PC-9 (cell line): Measurements from ENCODE around the gene CMTM8. TPM values are rescaled to one million over a fixed set of nuclear protein-coding genes. Genes with fewer than 3 reads are reported as not detected.

Experiments used
- BruUV-seq: library from RNA; stranded (reverse); fragments of 400-500 nt; replicated peaks from 2 replicates; lab custom pipeline; 2021; lab: Mats Ljungman, UMichigan
- CTCF ChIA-PET: fragments of 300-600 bp; sonication (Branson Sonifier 250); formaldehyde crosslinking; loops from one replicate; lab custom pipeline; 2022; ENCODE audit warnings: antibody characterized with exemption; lab: Charles Lee
- POLR2A ChIA-PET: fragments of 300-600 bp; sonication (Branson Sonifier 250); formaldehyde crosslinking; loops from one replicate; lab custom pipeline; 2022; ENCODE audit warnings: antibody characterized with exemption; ENCODE audit not compliant: unreplicated experiment; lab: Charles Lee
- DNase-seq, 2 experiments: peaks; one replicate each; pipeline versions ENCODE4 v3.0.0 to v3.0.0-alpha.2; 2015 to 2022; ENCODE audit warnings: mixed read lengths in 1 of 2
- H2AFZ ChIP-seq: fragments of 200-600 bp; sonication (generic); 2 replicates; pipeline ENCODE4 v1.8.1; 2017; ENCODE audit warnings: antibody characterized with exemption
- H3F3A ChIP-seq: fragments of 200-600 bp; sonication (generic); 2 replicates; pipeline ENCODE4 v1.8.1; 2017; ENCODE audit warnings: antibody characterized with exemption, mild to moderate bottlenecking, low read depth; ENCODE audit not compliant: insufficient read depth
- H3K27ac ChIP-seq: fragments of 200-600 bp; sonication (generic); 2 replicates; pipeline ENCODE4 v1.6.1; 2016; ENCODE audit warnings: mixed run types
- H3K27me3 ChIP-seq: fragments of 200-600 bp; sonication (generic); 2 replicates; pipeline ENCODE4 v1.6.1; 2016; ENCODE audit warnings: low read depth, mixed run types; ENCODE audit not compliant: insufficient read depth
- H3K36me3 ChIP-seq: fragments of 200-600 bp; sonication (generic); 2 replicates; pipeline ENCODE4 v1.6.1; 2016; ENCODE audit warnings: low read depth, mixed run types
- H3K4me1 ChIP-seq: fragments of 200-600 bp; sonication (generic); replicated peaks from 2 replicates; pipeline ENCODE4 v1.6.1; 2016; ENCODE audit warnings: mixed run types; ENCODE audit not compliant: insufficient read depth
- H3K4me2 ChIP-seq: fragments of 200-600 bp; sonication (generic); 2 replicates; pipeline ENCODE4 v1.6.1; 2017; ENCODE audit warnings: mixed run types
- H3K4me3 ChIP-seq: fragments of 200-600 bp; sonication (generic); 2 replicates; pipeline ENCODE4 v1.6.1; 2016; ENCODE audit warnings: mixed run types
- H3K79me2 ChIP-seq: fragments of 200-600 bp; sonication (generic); 2 replicates; pipeline ENCODE4 v1.6.1; 2017; ENCODE audit warnings: low read depth, mixed run types
- H3K9me2 ChIP-seq: fragments of 200-600 bp; sonication (generic); 2 replicates; pipeline ENCODE4 v1.8.1; 2017; ENCODE audit warnings: mild to moderate bottlenecking; ENCODE audit not compliant: insufficient read depth
- H3K9me3 ChIP-seq: fragments of 200-600 bp; sonication (generic); 2 replicates; pipeline ENCODE4 v1.8.1; 2016; ENCODE audit warnings: low read depth; ENCODE audit not compliant: insufficient read depth
- H4K20me1 ChIP-seq: fragments of 200-600 bp; sonication (generic); 2 replicates; pipeline ENCODE4 v1.8.1; 2017; ENCODE audit not compliant: insufficient read depth
- CTCF ChIP-seq: fragments of 200-600 bp; sonication (generic); conservative IDR thresholded peaks from 2 replicates; pipeline ENCODE4 v1.6.1; 2017; ENCODE audit warnings: mixed run types, antibody characterized with exemption, mild to moderate bottlenecking, moderate library complexity
- EZH2 ChIP-seq: fragments of 200-600 bp; sonication (generic); IDR thresholded peaks from 2 replicates; pipeline ENCODE4 v1.8.0; 2017; ENCODE audit warnings: antibody characterized with exemption, low read depth
- intact Hi-C: fragments of 100-400 bp; cut with micrococcal nuclease; formaldehyde crosslinking; loops from one replicate; pipeline ENCODE4 v1.10.0; 2022; ENCODE audit not compliant: unreplicated experiment
- total RNA-seq: library from RNA; stranded (reverse); gene quantifications from 2 replicates; pipeline ENCODE4 v1.2.3, GENCODE V29; 2021

The CMTM8 gene
- total RNA-seq, 1 experiment from 2014 or later = 17.8 TPM

- no peaks in the 10 kb centered on the region for H4K20me1 ChIP-seq
- H3F3A ChIP-seq = no peaks in the 10 kb centered on the region
- TF ChIP-seq CTCF (no peak), EZH2 (no peak)
- H3K4me2 ChIP-seq = no peak overlapping the region
- no peak overlapping the region for H3K4me3 ChIP-seq
- CTCF ChIA-PET = interaction anchor here (0.6 to 1.5 kb wide), 3 partner anchors 92 to 463 kb away, joined by 3 to 7 read pairs (median 3); no protein-coding TSS in a partner anchor
- intact Hi-C loops = loop anchor here (1.0 to 10.0 kb wide), 3 partner anchors 93 to 289 kb away; no protein-coding TSS in a partner anchor
- no peak overlapping the region for H2AFZ ChIP-seq
- H3K36me3 ChIP-seq = no peaks in the 10 kb centered on the region
- BruUV-seq = no TSS peak
- no peak overlapping the region for H3K27ac ChIP-seq
- H3K9me2 ChIP-seq = no peaks in the 10 kb centered on the region
- DNase-seq = no peak
- H3K79me2 ChIP-seq = no peaks in the 10 kb centered on the region
- H3K9me3 ChIP-seq = no peaks in the 10 kb centered on the region
- no peaks in the 10 kb centered on the region for H3K4me1 ChIP-seq
- POLR2A ChIA-PET = no interaction called here
- no peaks in the 10 kb centered on the region for H3K27me3 ChIP-seq
These were observed 137.1 kb downstream of the CMTM8 start for GRCh38 chr3:32375596-32375930.

- ChIA-PET POLR2A (no interaction called here), CTCF (interaction anchor here (0.6 kb wide), 1 partner anchor 462 kb away, joined by 3 read pairs; no protein-coding TSS in a partner anchor)
- DNase-seq = no peak
- TF ChIP-seq CTCF (no peak), EZH2 (no peak)
- no peaks in the 10 kb centered on the region for H3K27me3 ChIP-seq
- H3K9me3 ChIP-seq = no peaks in the 10 kb centered on the region
- no TSS peak for BruUV-seq
- intact Hi-C loops = loop anchor here (10.0 kb wide), 1 partner anchor 289 kb away; no protein-coding TSS in a partner anchor
- no peaks in the 10 kb centered on the region for H3F3A ChIP-seq
- no peak overlapping the region for H2AFZ ChIP-seq
- H3K27ac ChIP-seq = no peak overlapping the region
- no peak overlapping the region for H3K4me2 ChIP-seq
- H3K36me3 ChIP-seq = no peaks in the 10 kb centered on the region
- H4K20me1 ChIP-seq = no peaks in the 10 kb centered on the region
- no peaks in the 10 kb centered on the region for H3K9me2 ChIP-seq
- no peaks in the 10 kb centered on the region for H3K4me1 ChIP-seq
- H3K4me3 ChIP-seq = no peak overlapping the region
- H3K79me2 ChIP-seq = no peaks in the 10 kb centered on the region
These were observed 137.6 kb downstream of the CMTM8 start for GRCh38 chr3:32376115-32376514.

- Histone ChIP-seq H3K4me2 (no peak overlapping the region), H3K9me3 (no peaks in the 10 kb centered on the region), H3K79me2 (no peaks in the 10 kb centered on the region), H3F3A (no peaks in the 10 kb centered on the region), H3K27ac (no peak overlapping the region), H2AFZ (no peak overlapping the region), H4K20me1 (no peaks in the 10 kb centered on the region), H3K4me1 (no peaks in the 10 kb centered on the region), H3K4me3 (no peak overlapping the region), H3K36me3 (no peaks in the 10 kb centered on the region), H3K27me3 (no peaks in the 10 kb centered on the region), H3K9me2 (no peaks in the 10 kb centered on the region)
- POLR2A ChIA-PET = no interaction called here
- CTCF ChIA-PET = no interaction called here
- DNase-seq = no peak
- BruUV-seq = no TSS peak
- TF ChIP-seq CTCF (no peak), EZH2 (no peak)
- intact Hi-C loops = loop anchor here (10.0 kb wide), 1 partner anchor 285 kb away; no protein-coding TSS in a partner anchor
These were observed 141.5 kb downstream of the CMTM8 start for GRCh38 chr3:32379831-32380500.
